HG02943 (cell line): ENCODE measurements around the gene ZNF580.

Experiments used
- ATAC-seq: cut with Tn5 transposase; IDR thresholded peaks from one replicate; pipeline ENCODE4 v1.9.1; 2021; ENCODE audit warnings: mild to moderate bottlenecking, low read depth, moderate library complexity; ENCODE audit not compliant: unreplicated experiment

The ZNF580 gene

GRCh38 chr19:55622242-55622969 is 18.4 kb upstream of the ZNF580 start:
- no peak for ATAC-seq

DNA sequence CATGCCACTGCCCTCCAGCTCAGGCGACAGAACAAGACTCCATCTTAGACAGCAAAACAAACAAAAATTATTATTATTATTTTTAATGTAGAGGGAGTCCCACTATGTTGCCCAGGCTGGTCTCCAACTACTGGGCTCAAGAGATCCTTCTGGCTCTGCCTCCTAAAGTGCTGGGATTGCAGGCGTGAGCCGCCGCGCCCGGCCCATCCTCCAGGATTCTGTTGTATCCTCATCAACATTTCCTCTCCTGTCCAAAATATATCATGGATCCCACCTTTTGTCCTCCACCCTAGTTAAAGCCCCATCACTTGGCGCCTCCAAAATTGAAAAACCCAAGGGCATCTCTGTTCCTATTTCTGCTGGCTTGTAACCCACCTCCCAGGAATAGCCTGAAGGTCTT is 17.7 kb upstream of the ZNF580 start:
- ATAC-seq = no peak

GRCh38 chr19:55623561-55623960 is 17.2 kb upstream of the ZNF580 start:
- no peak for ATAC-seq

DNA sequence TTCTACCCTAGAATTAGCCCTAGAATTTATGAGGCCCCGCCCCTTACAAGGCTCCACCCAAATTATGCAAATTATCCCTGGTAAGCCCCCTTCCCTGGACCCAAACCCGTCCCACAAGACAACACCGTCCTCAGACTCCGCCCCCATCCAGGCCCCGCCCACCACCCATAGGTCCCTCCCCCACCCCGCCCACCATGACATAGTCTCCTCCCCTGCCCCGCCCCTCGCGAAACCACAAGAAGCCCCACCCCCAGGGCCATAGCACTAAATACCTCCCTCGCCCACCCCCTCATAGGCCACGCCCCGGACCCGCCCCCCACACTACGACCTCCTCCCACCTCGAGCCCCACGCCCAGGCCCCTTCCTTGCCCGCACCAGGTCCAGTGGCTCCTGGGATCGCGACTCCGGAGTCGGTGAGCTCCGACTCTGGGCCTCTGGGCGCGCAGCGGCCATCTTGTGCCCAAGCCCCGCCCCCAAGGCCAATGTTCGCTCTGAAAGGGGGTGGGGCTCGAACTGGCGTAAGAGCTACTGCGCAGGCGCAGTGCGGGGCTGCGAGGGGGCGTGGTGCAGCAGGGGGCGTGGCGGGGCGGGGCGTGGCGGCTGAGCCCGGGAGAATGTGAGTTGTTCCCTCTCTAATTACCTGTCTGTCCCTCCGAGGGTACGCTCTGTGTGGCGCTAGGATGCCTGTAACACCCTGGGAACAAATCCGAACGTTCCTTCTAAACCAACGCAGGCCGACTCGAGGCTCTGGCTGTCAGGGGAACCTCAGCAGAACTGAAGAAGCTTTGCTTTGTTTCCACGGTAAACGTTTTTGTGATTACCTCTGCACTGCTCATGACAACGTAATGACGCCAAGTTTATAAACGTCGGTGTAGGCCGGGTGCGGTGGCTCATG is 16.4 kb upstream of the ZNF580 start, which contains the start of gene ZNF784:
TSS of gene ZNF784 (minus strand) at position 458 of the 895 bp plus-strand sequence. CDS start at position 453, 5 bp downstream.
- no peak for ATAC-seq

DNA sequence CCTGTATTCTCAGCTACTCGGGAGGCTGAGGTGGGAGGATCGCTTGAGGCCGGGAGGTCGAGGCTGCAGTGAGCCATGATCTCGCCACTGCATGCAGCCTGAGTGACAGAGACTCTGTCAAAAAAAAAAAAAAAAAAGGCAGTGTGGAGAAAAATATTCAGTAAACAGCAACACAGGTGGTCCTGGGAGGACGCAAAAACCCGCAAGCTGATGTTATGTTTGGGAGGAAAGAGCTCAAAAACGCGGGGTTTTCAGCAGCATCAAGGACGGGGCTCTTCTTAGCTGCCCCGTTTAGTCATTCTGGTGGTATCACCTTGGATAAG is 15.8 kb upstream of the ZNF580 start:
- no peak for ATAC-seq

- no peak for ATAC-seq
These were observed 14.5 kb upstream of the ZNF580 start for GRCh38 chr19:55626350-55626749.

GRCh38 chr19:55632463-55632834 is 8.4 kb upstream of the ZNF580 start:
- no peak for ATAC-seq

GRCh38 chr19:55633861-55634260 is 6.9 kb upstream of the ZNF580 start:
- ATAC-seq = no peak

DNA sequence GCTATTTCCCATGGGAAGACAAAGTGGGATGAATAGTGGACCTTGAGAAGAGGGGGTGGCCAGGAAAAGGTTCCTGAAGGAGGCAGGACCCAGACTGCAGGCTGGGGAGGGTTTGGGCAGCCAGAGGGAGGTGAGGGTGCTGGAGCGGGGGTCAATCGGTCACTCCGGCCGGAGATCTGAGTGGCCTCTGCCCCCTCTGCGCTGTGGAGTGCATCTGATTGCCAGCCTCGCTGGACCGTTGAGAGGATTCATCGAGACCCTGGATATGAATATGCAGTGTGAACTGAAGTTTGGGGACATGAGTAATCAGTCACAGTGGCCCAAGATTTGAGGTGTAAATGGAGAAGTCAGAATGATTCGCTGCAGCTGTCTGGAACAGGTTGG is 5.5 kb upstream of the ZNF580 start:
- ATAC-seq = no peak

GRCh38 chr19:55635856-55636440 is 4.9 kb upstream of the ZNF580 start:
- no peak for ATAC-seq

DNA sequence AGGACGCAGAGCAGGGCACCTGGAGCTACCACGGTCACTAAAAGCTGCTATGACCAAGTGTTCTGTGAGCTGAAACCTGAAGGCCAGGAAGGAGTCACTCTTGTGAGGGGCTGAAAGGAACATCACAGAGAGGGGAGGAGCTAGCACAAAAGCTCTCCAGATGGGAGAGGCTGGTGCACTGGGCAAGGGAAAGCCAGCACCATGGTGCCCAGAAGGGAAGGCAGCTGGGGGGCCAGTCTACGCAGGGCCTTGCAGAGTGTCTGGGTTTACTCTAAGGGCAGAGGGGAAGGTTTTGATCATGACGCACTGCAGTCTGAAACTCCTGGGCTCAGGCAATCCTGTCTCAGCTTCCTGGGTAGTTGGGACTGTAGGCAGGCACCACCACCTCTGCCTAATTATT is 4.1 kb upstream of the ZNF580 start:
- ATAC-seq = no peak

- ATAC-seq = no peak
These were observed 3.3 kb upstream of the ZNF580 start for GRCh38 chr19:55637534-55637933.

- no peak for ATAC-seq
These were observed 1.9 kb upstream of the ZNF580 start for GRCh38 chr19:55638864-55639359.

DNA sequence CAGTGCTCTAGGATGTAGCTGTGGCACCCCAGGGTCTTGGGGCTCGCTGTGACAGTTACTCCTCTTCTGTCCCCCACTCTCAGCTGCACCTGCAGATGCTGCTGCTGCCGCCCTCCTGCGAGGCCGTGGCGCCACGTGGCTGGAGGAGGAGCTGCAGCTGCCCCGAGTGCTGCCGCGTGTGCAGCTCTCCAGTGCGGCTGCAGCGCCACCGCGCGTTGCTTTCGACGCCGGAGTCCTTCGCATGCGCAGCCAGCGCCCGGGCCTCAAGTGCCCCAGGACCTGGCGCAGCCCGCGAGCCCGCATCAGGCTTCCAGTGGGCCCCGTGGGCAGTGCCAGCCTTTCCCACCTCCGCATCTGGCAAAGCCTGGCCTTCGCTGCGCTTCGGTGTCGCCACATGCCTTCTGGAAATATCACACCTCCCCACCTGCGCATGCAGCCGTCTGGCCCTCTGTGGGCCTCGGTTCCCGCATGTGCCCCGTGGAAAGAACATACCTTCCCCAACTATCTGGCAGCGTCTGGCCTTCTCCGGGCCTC is 692 bp upstream of the ZNF580 start:
- ATAC-seq = no peak

DNA sequence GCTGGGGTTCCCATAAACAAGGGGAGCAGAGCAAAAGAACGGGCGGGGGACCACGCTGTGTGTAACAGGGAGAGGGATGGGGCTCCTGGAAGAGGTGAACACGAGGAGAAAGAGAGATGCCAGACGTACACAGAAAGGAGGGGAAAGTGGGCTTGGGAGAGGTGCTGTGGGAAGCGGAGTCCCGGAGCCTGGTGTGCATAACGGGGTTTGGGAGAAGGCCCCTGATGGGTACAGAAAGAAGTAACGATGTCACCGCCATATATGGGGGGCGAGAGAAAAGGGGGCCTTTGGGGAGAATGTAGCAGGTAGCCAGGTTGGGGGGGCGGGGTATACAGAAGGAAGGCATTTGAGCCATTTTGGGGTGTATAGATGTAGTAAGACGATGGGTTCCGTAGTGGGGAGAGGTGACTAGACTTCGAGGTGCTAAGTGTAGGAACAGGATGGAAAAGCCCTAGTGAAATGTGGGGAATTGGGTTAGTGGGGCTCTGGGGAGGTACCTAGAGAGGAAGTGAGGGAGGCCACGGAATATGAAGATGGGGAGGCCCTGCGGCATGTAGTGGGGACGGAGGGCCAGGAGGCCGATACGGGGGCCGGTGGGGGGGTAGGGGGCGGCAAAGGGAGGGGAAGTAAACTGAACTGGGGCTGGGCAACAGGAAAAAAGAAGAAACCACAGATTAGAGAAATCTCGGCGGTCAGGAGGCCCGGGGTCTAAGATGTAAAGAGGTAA is 787 bp downstream of the ZNF580 start:
- no peak for ATAC-seq

GRCh38 chr19:55642153-55643002 is 1.6 kb downstream of the ZNF580 start:
- no peak for ATAC-seq

- no peak for ATAC-seq
These were observed 2.4 kb downstream of the ZNF580 start, which contains the start of gene ZNF581 for GRCh38 chr19:55643003-55643886. Gene ZNF581 (plus strand): TSS chr19:55643649. CDS start chr19:55644572, 923 bp downstream.

- ATAC-seq = no peak
These were observed 3.0 kb downstream of the ZNF580 start for GRCh38 chr19:55643887-55644176.
